Loucy (cell line): Measurements from ENCODE around the gene PELI2.

Experiments
- H2AFZ ChIP-seq: fragments of 200-600 bp; sonication (generic); 2 replicates; pipeline ENCODE4 v1.6.0; 2016; ENCODE audit warnings: antibody characterized with exemption, mild to moderate bottlenecking, low read length, moderate library complexity
- H3F3A ChIP-seq: fragments of 200-600 bp; 2 replicates; pipeline ENCODE4 v1.6.0; 2016; ENCODE audit warnings: antibody characterized with exemption, low read depth, mild to moderate bottlenecking
- H3K27me3 ChIP-seq: fragments of 200-600 bp; sonication (generic); 2 replicates; pipeline ENCODE4 v1.6.1; 2014; ENCODE audit warnings: low read length, mild to moderate bottlenecking; ENCODE audit not compliant: insufficient read depth, poor library complexity, severe bottlenecking
- H3K36me3 ChIP-seq: fragments of 200-600 bp; sonication (generic); 2 replicates; pipeline ENCODE4 v1.6.1; 2016; ENCODE audit warnings: low read length; ENCODE audit not compliant: insufficient read depth
- H3K4me1 ChIP-seq: fragments of 200-600 bp; sonication (generic); 2 replicates; pipeline ENCODE4 v1.5.1; 2014; ENCODE audit warnings: low read length, mild to moderate bottlenecking; ENCODE audit not compliant: insufficient read depth, poor library complexity, severe bottlenecking
- H3K4me2 ChIP-seq: fragments of 200-600 bp; sonication (generic); 2 replicates; pipeline ENCODE4 v1.6.0; 2014; ENCODE audit warnings: antibody characterized with exemption, low read length, low read depth, mild to moderate bottlenecking; ENCODE audit not compliant: poor library complexity, severe bottlenecking
- H3K4me3 ChIP-seq: fragments of 200-600 bp; sonication (generic); 2 replicates; pipeline ENCODE4 v1.5.1; 2014; ENCODE audit warnings: low read length, mild to moderate bottlenecking, mixed read lengths; ENCODE audit not compliant: poor library complexity, severe bottlenecking
- H3K79me2 ChIP-seq: fragments of 200-600 bp; sonication (generic); 2 replicates; pipeline ENCODE4 v1.6.1; 2014; ENCODE audit warnings: low read length; ENCODE audit not compliant: insufficient read depth
- H3K9ac ChIP-seq: fragments of 200-600 bp; sonication (generic); 2 replicates; pipeline ENCODE4 v1.6.0; 2014; ENCODE audit warnings: mild to moderate bottlenecking, low read depth, low read length, moderate library complexity; ENCODE audit not compliant: poor library complexity, severe bottlenecking
- H3K9me2 ChIP-seq: fragments of 200-600 bp; sonication (generic); replicated peaks from 2 replicates; pipeline ENCODE4 v1.6.1; 2016; ENCODE audit warnings: low read depth, low read length, mixed read lengths
- H3K9me3 ChIP-seq: fragments of 200-600 bp; sonication (generic); 2 replicates; pipeline ENCODE4 v1.6.1; 2014; ENCODE audit warnings: mild to moderate bottlenecking, antibody characterized with exemption, low read length, low read depth; ENCODE audit not compliant: insufficient read depth
- H4K20me1 ChIP-seq: fragments of 200-600 bp; sonication (generic); 2 replicates; pipeline ENCODE4 v1.6.0; 2014; ENCODE audit warnings: antibody characterized with exemption, low read length, mild to moderate bottlenecking; ENCODE audit not compliant: insufficient read depth, poor library complexity, severe bottlenecking
- CTCF ChIP-seq: fragments of 200-600 bp; sonication (generic); conservative IDR thresholded peaks from 2 replicates; pipeline ENCODE4 v1.5.1; 2014; ENCODE audit warnings: mild to moderate bottlenecking, antibody characterized with exemption, low read length
- EZH2phosphoT487 ChIP-seq: fragments of 200-600 bp; IDR thresholded peaks from 2 replicates; pipeline ENCODE4 v1.6.1; 2018; ENCODE audit warnings: antibody characterized with exemption, mild to moderate bottlenecking, moderate library complexity, borderline replicate concordance

The PELI2 gene

GRCh38 chr14:56137453-56137807 is 19.2 kb downstream of the PELI2 start:
- no peak overlapping the region for H3K4me3 ChIP-seq
- H3K27me3 ChIP-seq, result no peaks in the 10 kb centered on the region
- H3K4me2 ChIP-seq, result peak overlapping the region; percentile 36
- no peak overlapping the region for H2AFZ ChIP-seq
- TF ChIP-seq EZH2phosphoT487, result no peak
- TF ChIP-seq CTCF, result no peak
- peaks cover 89% of the 10 kb centered on the region for H3K4me1 ChIP-seq
- H3K9me2 ChIP-seq, result no peaks in the 10 kb centered on the region
- no peaks in the 10 kb centered on the region for H3K9me3 ChIP-seq
- peaks cover 6% of the 10 kb centered on the region; the same call in 1 of the 2 replicates for H3K36me3 ChIP-seq
- H3K79me2 ChIP-seq, result peaks cover 100% of the 10 kb centered on the region
- H3F3A ChIP-seq, result no peaks in the 10 kb centered on the region
- peaks cover 100% of the 10 kb centered on the region for H4K20me1 ChIP-seq
- no peak overlapping the region for H3K9ac ChIP-seq

- TF ChIP-seq CTCF (no peak), EZH2phosphoT487 (no peak)
- Histone ChIP-seq H3K9me3 (no peaks in the 10 kb centered on the region), H3K9me2 (no peaks in the 10 kb centered on the region), H4K20me1 (peaks cover 100% of the 10 kb centered on the region), H3K27me3 (no peaks in the 10 kb centered on the region), H3K36me3 (peaks cover 6% of the 10 kb centered on the region; the same call in 1 of the 2 replicates), H3K4me2 (peak overlapping the region; percentile 36), H3K9ac (no peak overlapping the region), H3K4me3 (no peak overlapping the region), H3F3A (no peaks in the 10 kb centered on the region), H3K79me2 (peaks cover 100% of the 10 kb centered on the region), H3K4me1 (peaks cover 87% of the 10 kb centered on the region), H2AFZ (no peak overlapping the region)
Measured at GRCh38 chr14:56137849-56138248, 19.6 kb downstream of the PELI2 start.

- H3K9ac ChIP-seq, result no peak overlapping the region
- no peaks in the 10 kb centered on the region for H3K9me3 ChIP-seq
- H3F3A ChIP-seq, result no peaks in the 10 kb centered on the region
- peaks cover 87% of the 10 kb centered on the region for H3K4me1 ChIP-seq
- no peaks in the 10 kb centered on the region for H3K9me2 ChIP-seq
- H3K79me2 ChIP-seq, result peaks cover 100% of the 10 kb centered on the region
- peak overlapping the region; percentile 36 for H3K4me2 ChIP-seq
- peaks cover 6% of the 10 kb centered on the region; the same call in 1 of the 2 replicates for H3K36me3 ChIP-seq
- no peak overlapping the region for H2AFZ ChIP-seq
- H3K27me3 ChIP-seq, result no peaks in the 10 kb centered on the region
- TF ChIP-seq EZH2phosphoT487 (no peak), CTCF (no peak)
- H3K4me3 ChIP-seq, result no peak overlapping the region
- H4K20me1 ChIP-seq, result peaks cover 100% of the 10 kb centered on the region
Measured at GRCh38 chr14:56138928-56139327, 20.7 kb downstream of the PELI2 start.
